HG03280 (cell line): ENCODE measurements around the gene ZRANB3.
"Not testable (repeated sequence)": the region's sequence is repeated elsewhere in the genome, so short reads cannot be mapped to it uniquely, and the experiment has no call there.

Source experiments
- ATAC-seq: cut with Tn5 transposase; IDR thresholded peaks from one replicate; pipeline ENCODE4 v1.9.1; 2021; ENCODE audit warnings: mild to moderate bottlenecking, moderate library complexity; ENCODE audit not compliant: unreplicated experiment

ZRANB3 gene

GRCh38 chr2:135494503-135494902 lies 36.5 kb downstream of the ZRANB3 start:
- no peak for ATAC-seq

- ATAC-seq: no peak
These were observed 40.6 kb downstream of the ZRANB3 start for GRCh38 chr2:135490376-135490775.

- no peak for ATAC-seq
These were observed 45.6 kb downstream of the ZRANB3 start for GRCh38 chr2:135485441-135485840.

GRCh38 chr2:135475128-135475527 lies 55.9 kb downstream of the ZRANB3 start:
- ATAC-seq: no peak

GRCh38 chr2:135473567-135473966 lies 57.5 kb downstream of the ZRANB3 start:
- no peak for ATAC-seq

GRCh38 chr2:135471106-135471505 lies 59.9 kb downstream of the ZRANB3 start:
- ATAC-seq: no peak

- no peak for ATAC-seq
These were observed 73.7 kb downstream of the ZRANB3 start for GRCh38 chr2:135457279-135457678.

GRCh38 chr2:135456835-135457234 lies 74.2 kb downstream of the ZRANB3 start:
- no peak for ATAC-seq

- no peak for ATAC-seq
These were observed 74.6 kb downstream of the ZRANB3 start for GRCh38 chr2:135456431-135456830.

GRCh38 chr2:135454608-135455007 lies 76.4 kb downstream of the ZRANB3 start:
- ATAC-seq: no peak

- ATAC-seq: not testable (repeated sequence)
These were observed 78.0 kb downstream of the ZRANB3 start for GRCh38 chr2:135453027-135453426.

- ATAC-seq: no peak
These were observed 79.1 kb downstream of the ZRANB3 start for GRCh38 chr2:135451966-135452365.

GRCh38 chr2:135443013-135443412 lies 88.0 kb downstream of the ZRANB3 start:
- ATAC-seq: not testable (repeated sequence)

GRCh38 chr2:135435155-135435554 lies 95.9 kb downstream of the ZRANB3 start:
- ATAC-seq: not testable (repeated sequence)

- ATAC-seq: no peak
These were observed 106.2 kb downstream of the ZRANB3 start for GRCh38 chr2:135424849-135425248.

- no peak for ATAC-seq
These were observed 108.1 kb downstream of the ZRANB3 start for GRCh38 chr2:135422898-135423297.

GRCh38 chr2:135411646-135412045 lies 119.4 kb downstream of the ZRANB3 start:
- no peak for ATAC-seq

GRCh38 chr2:135409436-135409835 lies 121.6 kb downstream of the ZRANB3 start:
- ATAC-seq: no peak

- not testable (repeated sequence) for ATAC-seq
These were observed 134.8 kb downstream of the ZRANB3 start for GRCh38 chr2:135396259-135396658.

- ATAC-seq: no peak
These were observed 144.0 kb downstream of the ZRANB3 start for GRCh38 chr2:135386993-135387392.

GRCh38 chr2:135378591-135378990 lies 152.4 kb downstream of the ZRANB3 start:
- ATAC-seq: no peak

- ATAC-seq: no peak
These were observed 157.3 kb downstream of the ZRANB3 start for GRCh38 chr2:135373702-135374101.

GRCh38 chr2:135349941-135350340 lies 181.1 kb downstream of the ZRANB3 start:
- no peak for ATAC-seq
